NB4 (cell line): Measurements from ENCODE around the gene NR6A1.

Source experiments
- POLR2A ChIP-seq: IDR thresholded peaks from 2 replicates; pipeline ENCODE4 v1.6.1; 2011; ENCODE audit warnings: mild to moderate bottlenecking; ENCODE audit not compliant: insufficient read length; ENCODE audit errors: extremely low read depth
- TF ChIP-seq, protein P1 (sequence below): IDR thresholded peaks from one replicate; pipeline ENCODE4 v1.5.1; 2012; ENCODE audit warnings: low read depth, low read length

- no peak for TF ChIP-seq POLR2A
- TF ChIP-seq, protein P1, sequence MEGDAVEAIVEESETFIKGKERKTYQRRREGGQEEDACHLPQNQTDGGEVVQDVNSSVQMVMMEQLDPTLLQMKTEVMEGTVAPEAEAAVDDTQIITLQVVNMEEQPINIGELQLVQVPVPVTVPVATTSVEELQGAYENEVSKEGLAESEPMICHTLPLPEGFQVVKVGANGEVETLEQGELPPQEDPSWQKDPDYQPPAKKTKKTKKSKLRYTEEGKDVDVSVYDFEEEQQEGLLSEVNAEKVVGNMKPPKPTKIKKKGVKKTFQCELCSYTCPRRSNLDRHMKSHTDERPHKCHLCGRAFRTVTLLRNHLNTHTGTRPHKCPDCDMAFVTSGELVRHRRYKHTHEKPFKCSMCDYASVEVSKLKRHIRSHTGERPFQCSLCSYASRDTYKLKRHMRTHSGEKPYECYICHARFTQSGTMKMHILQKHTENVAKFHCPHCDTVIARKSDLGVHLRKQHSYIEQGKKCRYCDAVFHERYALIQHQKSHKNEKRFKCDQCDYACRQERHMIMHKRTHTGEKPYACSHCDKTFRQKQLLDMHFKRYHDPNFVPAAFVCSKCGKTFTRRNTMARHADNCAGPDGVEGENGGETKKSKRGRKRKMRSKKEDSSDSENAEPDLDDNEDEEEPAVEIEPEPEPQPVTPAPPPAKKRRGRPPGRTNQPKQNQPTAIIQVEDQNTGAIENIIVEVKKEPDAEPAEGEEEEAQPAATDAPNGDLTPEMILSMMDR, result no peak
Measured at GRCh38 chr9:124486778-124487259, 284.3 kb downstream of the NR6A1 start.
